HG02623 (cell line): ENCODE data around the gene ZCCHC8.
"Not testable (repeated sequence)": the region's sequence is repeated elsewhere in the genome, so short reads cannot be mapped to it uniquely, and the experiment has no call there.

Source experiments
- ATAC-seq: cut with Tn5 transposase; IDR thresholded peaks from one replicate; pipeline ENCODE4 v1.9.1; 2021; ENCODE audit warnings: moderate library complexity; ENCODE audit not compliant: unreplicated experiment

The ZCCHC8 gene

DNA sequence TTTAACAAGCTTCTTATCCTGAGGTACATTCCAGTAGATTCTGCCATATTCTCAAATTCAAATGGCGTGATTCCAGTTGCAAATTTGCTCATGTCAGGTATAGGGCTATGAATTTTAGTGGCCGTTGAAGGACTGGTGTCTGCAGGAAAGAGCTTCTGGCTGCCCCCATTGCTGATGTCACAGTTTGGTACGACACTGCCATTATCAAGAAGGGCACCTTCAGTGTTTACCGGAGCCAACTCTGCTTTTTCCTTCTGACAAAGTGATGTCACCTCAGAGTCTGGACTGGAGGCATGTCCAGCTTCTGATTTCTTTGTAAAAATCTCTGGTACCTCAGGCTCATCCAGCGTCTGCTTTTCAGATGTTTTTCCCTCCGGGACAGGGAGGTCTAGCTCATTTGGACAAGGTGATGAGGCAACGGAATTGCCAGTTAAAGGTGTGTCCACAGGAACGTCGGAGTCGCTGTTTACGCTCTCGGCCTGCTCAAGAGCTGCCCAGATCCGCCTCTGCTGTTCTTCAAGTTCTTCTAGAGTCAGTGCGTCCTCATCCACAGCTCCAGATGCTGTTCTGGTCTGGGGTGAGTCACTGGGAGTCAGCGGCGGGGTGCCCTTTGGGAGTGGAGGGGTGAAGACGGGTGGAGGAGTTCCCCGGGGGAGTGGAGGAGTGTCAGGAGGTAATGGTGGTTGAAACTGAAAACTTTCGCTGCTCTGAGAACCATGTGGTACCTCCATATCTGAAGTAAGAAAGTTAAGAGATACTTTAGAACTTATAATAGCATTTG is 27.0 kb downstream of the ZCCHC8 start:
- ATAC-seq = no peak

- ATAC-seq = no peak
These were observed 29.2 kb downstream of the ZCCHC8 start for GRCh38 chr12:122471324-122472226.

DNA sequence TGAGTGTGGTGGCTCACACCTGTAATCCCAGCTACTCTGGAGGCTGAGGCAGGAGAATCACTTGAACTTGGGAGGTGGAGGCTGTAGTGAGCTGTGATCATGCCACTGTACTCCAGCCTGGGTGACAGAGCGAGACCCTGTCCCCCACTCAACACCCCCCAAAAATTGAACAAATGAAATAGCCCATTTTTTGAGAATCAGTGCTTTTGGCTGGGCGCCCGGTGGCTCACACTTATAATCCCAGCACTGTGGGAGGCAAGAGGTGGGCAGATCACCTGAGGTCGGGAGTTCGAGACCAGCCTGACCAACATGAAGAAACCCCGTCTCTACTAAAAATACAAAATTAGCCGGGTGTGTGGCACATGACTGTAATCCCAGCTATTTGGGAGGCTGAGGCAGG is 30.2 kb downstream of the ZCCHC8 start:
- not testable (repeated sequence) for ATAC-seq

DNA sequence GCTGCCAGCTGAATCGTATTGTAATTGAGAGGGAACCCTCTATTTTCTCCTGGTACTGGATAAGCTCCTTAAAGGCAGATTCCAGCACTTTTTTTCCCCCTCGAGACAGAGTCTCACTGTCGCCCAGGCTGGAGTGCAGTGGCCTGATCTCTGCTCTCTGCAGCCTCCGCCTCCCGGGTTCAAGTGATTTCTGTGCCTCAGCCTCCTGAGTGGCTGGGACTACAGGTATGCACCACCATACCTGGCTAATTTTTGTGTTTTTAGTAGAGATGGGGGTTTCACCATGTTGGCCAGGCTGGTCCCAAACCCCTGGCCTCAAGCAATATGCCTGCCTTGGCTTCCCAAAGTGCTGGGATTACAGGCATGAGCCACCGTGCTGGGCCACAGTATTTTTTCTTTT is 30.9 kb downstream of the ZCCHC8 start:
- not testable (repeated sequence) for ATAC-seq

- ATAC-seq = no peak
These were observed 32.7 kb downstream of the ZCCHC8 start for GRCh38 chr12:122467983-122468382.

GRCh38 chr12:122464317-122465042 is 36.3 kb downstream of the ZCCHC8 start:
- not testable (repeated sequence) for ATAC-seq

DNA sequence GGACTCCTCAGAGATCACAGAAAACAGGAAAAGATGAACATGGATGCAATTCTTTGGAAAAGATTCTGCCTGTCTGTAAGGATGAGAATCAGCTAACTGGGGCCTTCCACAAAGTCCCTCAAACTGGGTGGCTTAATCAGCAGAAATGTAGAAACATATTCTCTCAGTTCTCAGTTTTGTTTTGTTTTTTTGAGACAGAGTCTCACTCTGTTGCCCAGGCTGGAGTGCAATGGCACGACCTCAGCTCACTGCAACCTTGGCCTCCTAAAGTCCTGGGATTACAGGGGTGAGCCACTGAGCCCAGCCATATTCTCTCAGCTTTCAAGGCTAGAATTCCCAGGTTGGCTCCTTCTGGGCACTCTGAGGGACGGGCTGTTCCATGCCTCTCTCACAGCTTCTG is 40.1 kb downstream of the ZCCHC8 start:
- ATAC-seq = no peak

DNA sequence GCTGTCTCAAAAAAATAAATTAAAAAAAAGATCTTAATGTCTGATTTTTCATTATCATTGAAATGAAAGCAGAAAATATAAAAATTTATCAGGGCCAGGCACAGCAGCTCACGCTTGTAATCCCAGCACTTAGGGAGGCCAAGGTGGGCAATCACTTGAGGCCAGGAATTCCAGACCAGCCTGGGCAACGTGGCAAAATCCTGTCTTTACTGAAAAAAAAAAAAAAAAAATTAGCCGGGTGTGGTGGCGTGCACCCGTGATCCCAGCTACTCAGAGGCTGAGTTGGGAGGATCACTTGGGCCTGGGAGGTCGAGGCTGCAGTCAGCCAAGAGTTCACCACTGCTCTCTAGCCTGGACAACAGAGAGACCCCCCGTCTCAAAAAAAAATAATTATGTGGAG is 40.7 kb downstream of the ZCCHC8 start:
- no peak for ATAC-seq

DNA sequence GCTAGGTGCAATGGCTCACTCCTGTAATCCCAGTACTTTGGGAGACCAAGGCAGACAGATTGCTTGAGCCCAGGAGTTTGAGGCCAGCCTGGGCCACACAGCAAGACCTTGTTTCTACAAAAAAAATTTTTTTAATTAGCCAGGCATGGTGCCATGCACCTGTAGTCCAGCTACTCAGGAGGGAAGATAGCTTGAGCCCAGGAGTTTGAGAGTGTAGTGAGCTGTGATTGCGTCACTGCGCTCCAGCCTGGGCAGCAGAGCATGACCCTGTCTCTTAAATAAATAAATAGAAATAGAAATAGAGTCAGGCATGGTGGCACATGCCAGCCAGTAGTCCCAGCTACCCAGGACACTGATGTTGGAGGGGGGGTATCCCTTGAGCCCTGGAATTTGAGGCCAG is 41.5 kb downstream of the ZCCHC8 start:
- ATAC-seq = no peak

- ATAC-seq = no peak
These were observed 42.4 kb downstream of the ZCCHC8 start for GRCh38 chr12:122458105-122459035.

GRCh38 chr12:122457627-122458026 is 43.1 kb downstream of the ZCCHC8 start:
- no peak for ATAC-seq

DNA sequence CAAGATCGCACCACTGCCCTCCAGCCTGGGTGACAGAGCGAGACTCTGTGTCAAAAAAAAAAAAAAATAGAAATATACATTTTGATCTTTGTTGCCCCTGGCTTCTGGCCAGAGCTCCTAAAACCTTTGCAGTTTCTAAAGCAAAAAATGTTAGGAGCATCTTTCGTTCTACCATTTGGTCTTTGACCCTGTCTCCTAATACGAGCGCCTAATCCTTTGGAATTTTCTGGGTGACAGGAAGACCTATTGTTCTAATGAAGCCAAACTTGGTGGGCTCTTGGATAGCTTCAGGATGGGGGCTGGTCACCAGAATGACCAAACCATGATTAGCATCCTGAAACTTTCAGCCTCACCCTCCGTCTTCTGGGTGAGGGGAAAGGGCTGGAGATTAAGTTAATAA is 46.0 kb downstream of the ZCCHC8 start:
- ATAC-seq = no peak

DNA sequence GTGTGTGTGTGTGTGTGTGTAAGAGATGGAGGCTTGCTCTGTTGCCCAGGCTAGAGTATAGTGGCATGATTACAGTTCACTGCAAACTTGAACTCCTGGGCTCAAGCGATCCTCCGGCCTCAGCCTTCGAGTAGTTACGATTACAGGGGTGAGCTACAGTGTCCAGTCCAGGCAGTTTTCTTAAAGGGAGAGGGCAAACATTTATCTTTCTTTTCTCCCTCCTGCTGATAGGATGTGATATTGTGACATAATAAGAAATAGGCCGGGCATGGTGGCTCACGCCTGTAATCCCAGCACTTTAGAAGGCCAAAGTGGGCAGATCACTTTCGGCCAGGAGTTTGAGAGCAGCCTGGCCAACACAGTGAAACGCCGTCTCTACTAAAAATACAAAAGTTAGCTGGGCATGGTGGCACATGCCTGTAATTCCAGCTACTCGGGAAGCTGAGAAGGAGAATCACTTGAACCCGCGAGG is 46.4 kb downstream of the ZCCHC8 start:
- no peak for ATAC-seq

- no peak for ATAC-seq
These were observed 47.9 kb downstream of the ZCCHC8 start for GRCh38 chr12:122452701-122453285.

DNA sequence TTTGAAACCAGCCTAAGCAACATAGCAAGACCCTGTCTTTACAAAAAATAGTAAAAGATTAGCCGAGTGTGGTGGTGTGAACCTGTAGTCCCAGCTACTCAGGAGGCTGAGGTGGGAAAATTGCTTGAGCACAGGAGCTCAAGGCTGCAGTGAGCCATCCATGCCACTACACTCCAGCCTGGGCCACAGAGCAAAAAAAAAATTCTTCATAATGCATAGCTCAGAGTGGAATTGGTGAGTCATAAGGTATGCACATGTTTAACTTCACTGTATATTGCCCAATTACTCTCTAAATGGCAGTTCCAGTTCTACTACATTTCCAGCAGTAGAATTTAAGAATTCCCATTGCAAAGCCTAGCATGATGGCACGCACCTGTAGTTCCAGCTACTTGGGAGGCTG is 51.4 kb downstream of the ZCCHC8 start:
- ATAC-seq = no peak

GRCh38 chr12:122447825-122448224 is 52.9 kb downstream of the ZCCHC8 start:
- ATAC-seq = not testable (repeated sequence)

GRCh38 chr12:122446390-122446789 is 54.3 kb downstream of the ZCCHC8 start:
- not testable (repeated sequence) for ATAC-seq

DNA sequence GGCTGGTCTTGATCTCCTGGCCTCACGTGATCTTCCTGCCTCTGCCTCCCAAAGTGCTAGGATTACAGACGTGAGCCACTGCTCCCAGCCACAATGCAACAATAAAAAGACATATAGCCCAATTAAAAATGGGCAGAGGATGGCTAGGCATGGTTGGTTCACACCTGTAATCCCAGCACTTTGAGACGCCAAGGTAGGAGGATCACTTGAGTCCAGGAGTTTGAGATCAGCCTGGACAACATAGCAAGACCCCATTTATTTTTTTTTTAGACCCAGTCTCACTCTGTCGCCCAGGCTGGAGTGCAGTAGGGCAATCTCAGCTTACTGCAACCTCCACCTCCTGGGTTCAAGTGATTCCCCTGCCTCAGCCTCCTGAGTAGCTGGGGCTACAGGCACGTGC is 56.7 kb downstream of the ZCCHC8 start:
- ATAC-seq = not testable (repeated sequence)

- ATAC-seq = not testable (repeated sequence)
These were observed 61.9 kb downstream of the ZCCHC8 start for GRCh38 chr12:122438822-122439221.

DNA sequence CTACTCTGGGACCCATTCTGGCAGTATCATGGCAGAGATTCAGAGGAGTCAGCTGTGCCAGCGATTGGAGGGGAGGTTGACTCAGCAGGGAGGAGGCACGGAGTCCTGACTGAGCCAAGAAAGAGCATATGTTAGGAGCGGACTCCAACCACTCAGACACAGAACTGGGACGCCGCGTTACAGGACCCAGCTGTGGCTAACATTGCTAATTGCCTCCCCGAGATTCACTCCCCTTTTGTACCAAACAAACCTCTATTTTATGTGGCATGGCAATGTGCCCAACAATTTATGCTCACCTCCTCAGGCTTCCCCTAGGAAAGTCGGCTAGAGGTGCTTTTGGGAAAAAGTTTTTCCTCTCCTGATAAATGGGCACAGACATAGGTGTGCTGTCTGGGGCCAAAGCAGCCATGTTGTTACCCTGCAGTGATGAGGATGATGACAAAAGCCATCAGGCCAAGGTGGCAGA is 63.0 kb downstream of the ZCCHC8 start:
- ATAC-seq = no peak
